Lung (tissue), 12 donors: ENCODE measurements around the gene UBE2E1. TPM values are rescaled to one million over a fixed set of nuclear protein-coding genes. Genes with fewer than 3 reads are reported as not detected.

Source experiments
- ATAC-seq: fragments of 200-7000 bp; cut with Tn5 transposase; one replicate; pipeline ENCODE4 v1.9.1; 2020; ENCODE audit warnings: moderate number of reproducible peaks; ENCODE audit not compliant: insufficient read depth, low FRiP score
- DNase-seq, 3 donors: peaks; one replicate each; pipeline ENCODE4 v3.0.0-alpha.2; 2013 to 2017
- H3K27ac ChIP-seq, 2 donors: one replicate each; pipeline ENCODE4 v1.5.1; 2013; ENCODE audit warnings: mild to moderate bottlenecking in 2 of 2, moderate library complexity in 2 of 2, control low read depth in 1 of 2, inconsistent platforms in 1 of 2, low read depth in 1 of 2, low read length in 1 of 2
- H3K27me3 ChIP-seq, 3 donors: one replicate each; pipeline ENCODE4 v1.5.1; 2013; ENCODE audit warnings: low read length in 2 of 3; ENCODE audit not compliant: control insufficient read depth in 3 of 3, insufficient read depth in 3 of 3
- H3K36me3 ChIP-seq, 4 donors: one replicate each; pipeline ENCODE4 v1.5.1; 2013; ENCODE audit warnings: low read length in 4 of 4, mild to moderate bottlenecking in 1 of 4, moderate library complexity in 1 of 4; ENCODE audit not compliant: control insufficient read depth in 4 of 4, insufficient read depth in 4 of 4
- H3K4me1 ChIP-seq, 5 donors: one replicate each; pipeline ENCODE4 v1.5.1; 2013; ENCODE audit warnings: low read length in 5 of 5, mild to moderate bottlenecking in 2 of 5, moderate library complexity in 1 of 5; ENCODE audit not compliant: control insufficient read depth in 5 of 5, insufficient read depth in 5 of 5
- H3K4me3 ChIP-seq: one replicate; pipeline ENCODE4 v1.5.1; 2013; ENCODE audit warnings: mild to moderate bottlenecking, control low read depth, moderate library complexity
- H3K9ac ChIP-seq, 2 donors: one replicate each; pipeline ENCODE4 v1.5.1; 2013; ENCODE audit warnings: low read length in 2 of 2, control low read depth in 1 of 2; ENCODE audit not compliant: insufficient read depth in 1 of 2
- H3K9me3 ChIP-seq, 4 donors: one replicate each; pipeline ENCODE4 v1.5.1; 2013; ENCODE audit warnings: low read length in 3 of 4, mild to moderate bottlenecking in 1 of 4, moderate library complexity in 1 of 4; ENCODE audit not compliant: control insufficient read depth in 4 of 4, insufficient read depth in 3 of 4
- WGBS, 2 donors: extraction: QIAGEN DNeasy Blood & Tissue Kit; methylation state at CpG; one replicate each; pipeline ENCODE4 v1.1.7; 2013; 5-methylcytosine and 5-hydroxymethylcytosine counted together
- polyA plus RNA-seq, 2 donors: library from polyadenylated mRNA; stranded (reverse); fragments of 200-250 nt; gene quantifications; one replicate each; pipeline ENCODE4 v1.2.1, GENCODE V29; 2013
- total RNA-seq, 2 donors: library from RNA; depleted of rRNA in 1 of 2; stranded (reverse); fragments of >200 nt in 1 of 2; gene quantifications; one replicate each; pipeline ENCODE4 v1.2.1, GENCODE V29; 2014 to 2021
- TF ChIP-seq, protein P1 (sequence below): IDR thresholded peaks from 2 replicates; pipeline ENCODE4 v1.5.1; 2012; ENCODE audit warnings: mild to moderate bottlenecking; ENCODE audit errors: control extremely low read depth, extremely low read depth
- donor health status: control.
- donor health status: control.
- donor health status: Bipolar disorder and iron deficiency.
- donor health status: healthy.
- donor health status: DM: yes; HTN: yes; CAD: no.

The UBE2E1 gene
- total and polyA plus RNA-seq, 4 donors = 74.1 to 156 (median 87.6) TPM

DNA sequence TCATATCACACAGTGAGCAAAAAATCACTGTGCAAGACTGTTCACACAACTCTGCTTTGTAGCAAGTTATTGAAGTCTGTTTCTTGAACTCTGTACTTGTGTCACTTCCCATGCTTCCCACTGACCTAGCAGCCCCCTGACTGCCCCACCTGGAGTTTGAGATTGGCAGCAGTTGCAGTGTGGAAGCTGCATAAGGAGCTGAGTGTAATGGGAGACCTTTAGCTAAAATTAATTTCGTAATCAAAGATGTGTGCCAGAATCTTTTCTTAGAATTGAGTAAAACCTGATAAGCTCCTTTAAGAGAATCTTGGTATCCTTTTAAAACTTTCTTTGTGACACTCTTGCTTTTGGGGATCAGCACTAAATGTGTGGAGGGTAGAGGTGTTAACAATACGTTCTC is 68.2 kb downstream of the UBE2E1 start:
- H3K27ac ChIP-seq = no peak overlapping the region
- peaks cover 3 to 40% (median 12%) of the 10 kb centered on the region in 5 donors for H3K4me1 ChIP-seq
- H3K36me3 ChIP-seq = no peaks in the 10 kb centered on the region
- no peaks in the 10 kb centered on the region for H3K9me3 ChIP-seq
- DNase-seq = peak in 1 of 3 donors; percentile 58
- no peak overlapping the region for H3K4me3 ChIP-seq
- ATAC-seq = no peak
- H3K9ac ChIP-seq = no peak overlapping the region
- H3K27me3 ChIP-seq = no peaks in the 10 kb centered on the region
- TF ChIP-seq, protein P1, sequence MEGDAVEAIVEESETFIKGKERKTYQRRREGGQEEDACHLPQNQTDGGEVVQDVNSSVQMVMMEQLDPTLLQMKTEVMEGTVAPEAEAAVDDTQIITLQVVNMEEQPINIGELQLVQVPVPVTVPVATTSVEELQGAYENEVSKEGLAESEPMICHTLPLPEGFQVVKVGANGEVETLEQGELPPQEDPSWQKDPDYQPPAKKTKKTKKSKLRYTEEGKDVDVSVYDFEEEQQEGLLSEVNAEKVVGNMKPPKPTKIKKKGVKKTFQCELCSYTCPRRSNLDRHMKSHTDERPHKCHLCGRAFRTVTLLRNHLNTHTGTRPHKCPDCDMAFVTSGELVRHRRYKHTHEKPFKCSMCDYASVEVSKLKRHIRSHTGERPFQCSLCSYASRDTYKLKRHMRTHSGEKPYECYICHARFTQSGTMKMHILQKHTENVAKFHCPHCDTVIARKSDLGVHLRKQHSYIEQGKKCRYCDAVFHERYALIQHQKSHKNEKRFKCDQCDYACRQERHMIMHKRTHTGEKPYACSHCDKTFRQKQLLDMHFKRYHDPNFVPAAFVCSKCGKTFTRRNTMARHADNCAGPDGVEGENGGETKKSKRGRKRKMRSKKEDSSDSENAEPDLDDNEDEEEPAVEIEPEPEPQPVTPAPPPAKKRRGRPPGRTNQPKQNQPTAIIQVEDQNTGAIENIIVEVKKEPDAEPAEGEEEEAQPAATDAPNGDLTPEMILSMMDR = no peak
- WGBS, 2 donors = 70 to 85% methylated on average over 2 of the region's 2 CpGs

DNA sequence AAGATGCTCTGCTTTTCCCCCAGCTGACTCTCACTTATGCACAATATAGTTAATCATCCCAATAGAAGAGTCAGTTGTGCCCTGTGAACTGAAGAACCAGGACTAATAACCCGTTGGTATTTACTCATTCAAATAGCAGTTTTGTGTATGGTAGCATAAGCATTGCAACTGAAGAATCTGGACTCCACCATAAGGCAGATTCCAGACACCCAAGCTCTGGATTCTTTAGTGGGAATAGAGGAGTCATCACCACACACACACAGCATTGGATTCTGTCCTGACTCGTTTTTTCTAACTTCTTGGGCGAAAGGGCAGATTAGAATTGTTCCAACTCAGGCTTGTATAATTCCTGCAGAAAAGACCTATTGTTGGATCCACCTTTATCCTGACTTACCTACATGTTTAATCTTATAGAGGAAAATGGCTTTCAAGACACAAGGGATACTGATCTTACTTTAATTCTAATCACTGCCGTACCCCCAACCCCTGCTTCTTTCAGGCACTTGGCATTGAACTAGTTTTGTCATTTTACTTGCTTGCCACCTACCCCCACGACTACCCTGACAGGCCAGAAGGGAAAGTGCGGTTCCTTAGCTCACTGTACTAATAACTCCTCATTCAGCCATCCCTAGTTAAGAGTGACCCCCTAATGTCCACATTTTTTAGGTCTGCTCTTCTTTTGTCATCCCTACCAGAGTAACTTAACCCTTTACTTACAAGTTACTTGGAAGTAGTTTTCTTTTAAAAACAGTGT is 68.8 kb downstream of the UBE2E1 start:
- Histone ChIP-seq H3K27ac (no peak overlapping the region), H3K4me1 (peaks cover 3 to 39% (median 12%) of the 10 kb centered on the region in 5 donors), H3K36me3 (no peaks in the 10 kb centered on the region), H3K9ac (no peak overlapping the region), H3K27me3 (no peaks in the 10 kb centered on the region), H3K9me3 (no peaks in the 10 kb centered on the region), H3K4me3 (no peak overlapping the region)
- DNase-seq (no peak), ATAC-seq (no peak)
- WGBS, 2 donors = 74 to 85% methylated on average over 6 of the region's 6 CpGs
- TF ChIP-seq, protein P1 = no peak

DNA sequence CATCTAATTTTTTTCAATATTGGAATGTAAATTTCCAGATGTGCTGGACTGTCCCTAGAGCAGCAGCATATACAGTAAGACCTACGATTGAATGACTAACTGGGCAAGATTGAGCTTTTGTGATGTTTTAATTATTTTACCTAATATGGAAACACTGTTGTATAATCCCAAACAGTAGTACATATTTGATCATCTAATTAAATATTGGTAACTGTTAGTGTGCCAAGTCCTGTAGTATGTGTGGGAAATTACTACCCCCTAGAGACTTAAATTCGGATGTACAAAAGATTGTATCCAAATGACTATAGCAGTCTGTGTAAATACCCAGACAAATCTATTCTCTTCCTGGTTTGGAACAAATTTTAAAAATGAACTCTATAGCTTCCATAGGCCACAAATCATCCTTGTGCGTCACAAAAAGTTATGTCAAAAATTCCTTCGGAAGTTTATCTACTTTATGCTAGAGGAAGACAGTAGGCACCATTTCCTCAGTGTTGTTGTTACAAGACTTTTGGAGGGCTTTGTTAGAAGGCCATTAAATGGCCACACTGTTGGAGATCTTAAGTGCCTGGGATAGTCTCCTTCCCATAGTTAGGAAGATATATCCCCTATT is 69.5 kb downstream of the UBE2E1 start:
- Histone ChIP-seq H3K36me3 (no peaks in the 10 kb centered on the region), H3K9me3 (no peaks in the 10 kb centered on the region), H3K27ac (no peak overlapping the region), H3K9ac (no peak overlapping the region), H3K27me3 (no peaks in the 10 kb centered on the region), H3K4me1 (peaks cover 3 to 32% (median 12%) of the 10 kb centered on the region in 5 donors), H3K4me3 (no peak overlapping the region)
- 73 to 79% methylated on average over 4 of the region's 4 CpGs for WGBS, 2 donors
- DNase-seq (no peak), ATAC-seq (no peak)
- TF ChIP-seq, protein P1 = no peak
